NCI-H510A (cell line): Measurements from ENCODE around the gene PHLDB2.
A peak's percentile ranks its signal among the peaks of the same experiment; 100 is the strongest.

Experiments used
- DNase-seq: peaks from one replicate; lab custom pipeline; 2025; lab: John Stamatoyannopoulos, UW

PHLDB2 gene

GRCh38 chr3:111884411-111885018, 25.4 kb downstream of the PHLDB2 start:
- no peak for DNase-seq

GRCh38 chr3:111885578-111885977, 26.5 kb downstream of the PHLDB2 start:
- DNase-seq: no peak

- no peak for DNase-seq
Observed at GRCh38 chr3:111890051-111890580, 31.1 kb downstream of the PHLDB2 start.

- DNase-seq: no peak
Observed at GRCh38 chr3:111892070-111892469, 33.0 kb downstream of the PHLDB2 start.

- DNase-seq: no peak
Observed at GRCh38 chr3:111895071-111895470, 36.0 kb downstream of the PHLDB2 start.

GRCh38 chr3:111899966-111900365, 40.9 kb downstream of the PHLDB2 start:
- DNase-seq: no peak

- DNase-seq: no peak
Observed at GRCh38 chr3:111901637-111902036, 42.6 kb downstream of the PHLDB2 start.

- no peak for DNase-seq
Observed at GRCh38 chr3:111902534-111902933, 43.5 kb downstream of the PHLDB2 start.

GRCh38 chr3:111903067-111903511, 44.0 kb downstream of the PHLDB2 start:
- no peak for DNase-seq

GRCh38 chr3:111904376-111905241, 45.5 kb downstream of the PHLDB2 start:
- no peak for DNase-seq

GRCh38 chr3:111906656-111907055, 47.6 kb downstream of the PHLDB2 start:
- DNase-seq: no peak

- no peak for DNase-seq
Observed at GRCh38 chr3:111907151-111907550, 48.1 kb downstream of the PHLDB2 start.

- no peak for DNase-seq
Observed at GRCh38 chr3:111910806-111911205, 51.7 kb downstream of the PHLDB2 start.

- DNase-seq: no peak
Observed at GRCh38 chr3:111911446-111911845, 52.4 kb downstream of the PHLDB2 start.

- DNase-seq: no peak
Observed at GRCh38 chr3:111913163-111913763, 54.2 kb downstream of the PHLDB2 start.

- DNase-seq: no peak
Observed at GRCh38 chr3:111915905-111916304, 56.8 kb downstream of the PHLDB2 start.

- no peak for DNase-seq
Observed at GRCh38 chr3:111917300-111917699, 58.2 kb downstream of the PHLDB2 start.

- DNase-seq: no peak
Observed at GRCh38 chr3:111919370-111920065, 60.5 kb downstream of the PHLDB2 start.

- DNase-seq: no peak
Observed at GRCh38 chr3:111921181-111921580, 62.1 kb downstream of the PHLDB2 start.

- DNase-seq: no peak
Observed at GRCh38 chr3:111923095-111923771, 64.2 kb downstream of the PHLDB2 start.

GRCh38 chr3:111923806-111924205, 64.7 kb downstream of the PHLDB2 start:
- no peak for DNase-seq

GRCh38 chr3:111924283-111924682, 65.2 kb downstream of the PHLDB2 start:
- peak; percentile 34 for DNase-seq
